HG03520 (cell line): ENCODE data around the gene HLA-DQA1.
"Not testable (repeated sequence)": the region's sequence is repeated elsewhere in the genome, so short reads cannot be mapped to it uniquely, and the experiment has no call there.

Experiments
- ATAC-seq: cut with Tn5 transposase; IDR thresholded peaks from one replicate; pipeline ENCODE4 v1.9.1; 2021; ENCODE audit warnings: mild to moderate bottlenecking, moderate library complexity; ENCODE audit not compliant: unreplicated experiment

Gene HLA-DQA1

GRCh38 chr6:32657819-32658218 is 20.6 kb downstream of the HLA-DQA1 start:
- not testable (repeated sequence) for ATAC-seq

DNA sequence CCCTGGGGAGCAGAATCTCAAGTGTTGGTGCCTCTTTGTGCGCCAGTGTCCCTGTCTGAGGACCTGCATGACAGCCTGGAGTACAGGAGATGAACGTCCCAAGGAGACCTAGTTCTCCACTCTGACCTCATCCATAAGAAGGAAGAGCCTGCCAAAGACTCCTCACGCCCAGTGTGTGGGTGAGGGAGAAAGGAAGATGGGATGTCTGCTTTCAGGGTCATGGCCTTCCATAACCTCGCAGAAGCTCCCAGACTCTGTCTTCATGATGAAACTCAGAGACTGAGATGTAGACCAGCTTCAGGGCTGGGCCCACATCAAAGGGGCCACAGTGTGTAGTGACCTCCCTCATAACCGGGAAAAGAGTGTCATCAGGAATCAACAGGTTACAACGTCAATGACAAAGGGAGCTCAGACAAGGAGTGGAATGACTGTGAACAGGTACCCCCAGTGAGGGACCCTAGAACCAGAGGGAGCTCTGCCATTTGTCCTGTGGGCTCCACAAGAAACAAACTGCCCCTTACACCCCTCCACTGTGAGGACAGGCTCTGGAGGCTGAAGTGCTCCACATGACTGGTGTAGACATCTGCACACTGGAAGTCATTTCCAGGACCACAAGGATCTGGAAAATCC is 21.2 kb downstream of the HLA-DQA1 start:
- no peak for ATAC-seq

GRCh38 chr6:32659856-32660595 is 22.8 kb downstream of the HLA-DQA1 start:
- ATAC-seq: no peak

GRCh38 chr6:32662099-32662498 is 24.9 kb downstream of the HLA-DQA1 start:
- no peak for ATAC-seq

- no peak for ATAC-seq
These were observed 25.6 kb downstream of the HLA-DQA1 start for GRCh38 chr6:32662836-32663235.

- no peak for ATAC-seq
These were observed 27.1 kb downstream of the HLA-DQA1 start for GRCh38 chr6:32664354-32664753.

GRCh38 chr6:32664827-32665362 is 27.7 kb downstream of the HLA-DQA1 start:
- ATAC-seq: no peak

GRCh38 chr6:32665661-32666060 is 28.5 kb downstream of the HLA-DQA1 start:
- no peak for ATAC-seq

DNA sequence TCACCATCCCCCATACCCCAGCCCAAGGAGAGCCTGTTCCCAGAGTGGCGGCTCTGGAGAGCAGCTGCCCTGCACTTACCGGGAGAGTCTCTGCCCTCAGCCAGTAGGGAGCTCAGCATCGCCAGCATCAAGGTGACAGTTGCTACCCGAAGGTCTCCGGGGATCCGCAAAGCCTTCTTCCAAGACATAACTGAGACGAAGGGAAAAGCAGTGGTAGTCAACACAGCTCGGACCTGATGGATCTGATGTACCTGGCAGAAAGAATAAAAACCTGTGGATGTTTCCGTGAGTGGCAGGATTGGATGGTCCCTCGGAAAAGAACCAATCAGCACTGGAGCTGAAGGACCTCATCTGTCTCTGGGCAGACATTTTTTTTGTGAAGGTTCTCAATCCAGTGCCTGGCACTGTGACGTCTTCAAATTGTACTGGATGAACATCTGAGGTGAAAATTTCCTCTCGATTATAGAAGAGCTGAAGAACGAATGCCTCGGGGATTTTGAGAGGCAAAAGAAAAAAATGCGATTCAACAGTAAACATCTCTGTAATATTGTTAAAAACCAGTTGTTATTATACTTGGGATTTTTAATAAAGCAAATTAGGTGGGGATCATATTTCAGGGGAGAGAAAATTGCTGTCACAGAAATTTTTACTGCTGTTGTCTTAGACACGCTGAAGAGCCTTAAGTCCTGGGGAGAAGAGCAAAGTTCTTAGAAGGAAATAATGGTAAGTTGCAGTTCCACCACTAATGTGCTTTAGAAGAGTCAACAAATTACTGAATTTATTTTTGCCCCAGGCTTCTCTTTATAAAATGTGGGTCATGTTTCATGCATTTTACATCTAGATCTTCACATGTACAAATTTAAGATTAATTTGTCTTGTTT is 29.5 kb downstream of the HLA-DQA1 start, which contains the start of gene HLA-DQB1:
Gene HLA-DQB1, minus strand, starts transcription at position 238 of the 881 bp plus-strand sequence. Its CDS starts 50 bp downstream, at position 188.
- peak; percentile 56 for ATAC-seq

DNA sequence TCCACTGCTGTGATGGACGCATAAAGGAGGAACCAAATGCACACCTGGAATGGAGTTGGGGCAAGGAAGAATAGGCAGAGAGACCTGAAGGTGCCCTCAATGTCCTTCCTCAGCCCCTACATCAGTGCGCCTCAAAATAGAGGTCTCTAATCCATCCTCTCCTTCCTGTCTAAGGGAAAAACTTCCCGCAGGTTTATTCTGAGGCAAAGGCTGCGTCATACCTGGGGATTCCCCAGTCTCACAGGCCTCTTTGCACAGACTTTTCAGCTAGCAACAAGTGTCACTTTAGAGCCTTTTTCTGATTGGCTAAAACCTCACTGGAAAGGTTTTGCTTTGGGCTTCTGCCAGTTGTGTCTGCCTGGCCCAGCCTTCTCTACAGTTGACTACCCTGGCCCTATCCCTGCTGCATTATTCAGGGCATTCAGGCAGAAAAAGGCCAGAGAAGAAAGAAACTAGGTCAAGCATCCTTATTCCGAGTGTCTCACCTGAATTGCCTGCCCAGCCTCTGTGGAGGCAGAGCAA is 31.1 kb downstream of the HLA-DQA1 start:
- peak; percentile 60 for ATAC-seq

GRCh38 chr6:32669240-32669639 is 32.0 kb downstream of the HLA-DQA1 start:
- no peak for ATAC-seq

DNA sequence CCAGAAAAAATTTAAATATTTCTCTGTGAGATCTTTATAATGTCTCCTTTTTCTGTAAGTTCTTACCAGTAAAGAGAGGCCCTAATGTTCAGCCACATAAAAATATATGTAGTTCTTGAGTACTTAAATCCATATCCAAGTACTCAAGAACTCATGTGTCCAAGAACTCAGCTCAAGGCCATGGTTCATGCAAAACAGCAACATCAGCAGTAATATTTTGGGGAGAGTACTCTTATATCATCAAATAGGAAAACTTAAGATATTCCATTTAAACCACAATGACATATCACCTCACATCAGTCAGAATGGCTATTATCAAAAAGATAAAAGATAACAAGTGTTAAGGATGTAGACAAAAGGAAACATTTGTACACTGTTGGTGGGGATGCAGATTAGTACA is 32.7 kb downstream of the HLA-DQA1 start:
- ATAC-seq: no peak

DNA sequence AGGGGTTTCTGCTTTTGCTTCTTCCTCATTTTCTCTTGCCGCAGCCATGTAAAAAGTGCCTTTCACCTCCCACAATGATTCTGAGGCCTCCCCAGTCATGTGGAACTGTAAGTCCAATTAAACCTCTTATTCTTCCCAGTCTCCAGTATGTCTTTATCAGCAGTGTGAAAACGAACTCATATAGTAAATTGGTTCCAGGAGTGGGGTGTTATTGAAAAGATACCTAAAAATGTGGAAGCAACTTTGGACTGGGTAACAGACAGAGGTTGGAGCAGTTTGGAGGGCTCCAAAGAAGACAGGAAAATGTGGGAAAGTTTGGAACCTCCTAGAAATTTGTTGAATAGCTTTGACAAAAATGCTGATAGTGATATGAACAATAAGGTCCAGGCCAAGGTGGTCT is 34.7 kb downstream of the HLA-DQA1 start:
- ATAC-seq: not testable (repeated sequence)

DNA sequence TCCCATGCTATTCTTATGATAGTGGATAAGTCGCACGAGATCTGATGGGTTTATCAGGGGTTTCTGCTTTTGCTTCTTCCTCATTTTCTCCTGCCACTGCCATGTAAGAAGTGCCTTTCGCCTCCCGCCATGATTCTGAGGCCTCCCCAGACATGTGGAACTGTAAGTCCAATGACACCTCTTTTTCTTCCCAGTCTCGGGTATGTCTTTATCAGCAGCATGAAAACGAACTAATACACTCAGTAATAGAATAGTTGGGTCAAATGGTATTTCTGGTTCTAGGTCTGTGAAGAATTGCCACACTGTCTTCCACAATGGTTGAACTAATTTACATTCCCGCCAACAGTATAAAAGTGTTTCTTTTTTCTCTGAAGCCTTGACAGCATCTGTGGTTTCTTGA is 36.9 kb downstream of the HLA-DQA1 start:
- not testable (repeated sequence) for ATAC-seq

DNA sequence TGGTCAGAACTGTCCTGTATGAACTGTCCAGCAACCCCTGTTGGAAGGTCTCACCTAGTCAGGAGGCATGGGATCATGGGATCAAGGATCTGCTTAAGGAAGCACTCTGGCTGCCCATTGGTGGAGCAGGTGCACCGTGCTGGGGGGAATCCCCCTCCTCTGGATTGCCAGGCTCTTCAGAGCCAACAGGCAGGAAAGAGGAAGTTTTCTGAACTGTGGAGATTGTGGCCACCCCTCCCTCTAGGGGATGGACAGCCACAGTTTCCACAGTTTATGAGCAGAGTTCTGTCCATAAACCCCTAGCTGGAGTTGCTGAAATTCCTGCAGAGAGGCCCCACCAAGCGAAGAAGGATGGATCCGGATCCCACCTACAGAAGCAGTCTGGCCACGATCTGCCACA is 42.3 kb downstream of the HLA-DQA1 start:
- ATAC-seq: no peak

DNA sequence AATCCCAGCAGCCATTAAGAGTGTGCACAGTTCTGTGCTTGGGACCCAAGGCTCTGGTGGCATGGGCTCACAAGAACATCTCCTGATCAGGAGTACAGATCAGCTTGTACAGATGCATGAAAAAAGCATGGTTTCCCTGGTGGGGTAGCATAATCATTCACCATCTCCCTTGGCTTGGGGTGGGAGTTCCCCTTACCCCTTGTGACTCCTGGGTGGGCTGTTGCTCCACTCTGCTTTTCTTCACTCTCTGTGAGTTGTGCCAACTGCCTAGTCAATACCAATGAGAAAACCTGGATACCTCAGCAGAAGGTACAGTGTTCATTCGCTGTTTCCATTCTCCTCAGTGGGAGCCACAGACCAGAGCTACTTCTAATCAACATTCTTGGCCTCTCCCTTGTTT is 42.8 kb downstream of the HLA-DQA1 start:
- ATAC-seq: no peak

DNA sequence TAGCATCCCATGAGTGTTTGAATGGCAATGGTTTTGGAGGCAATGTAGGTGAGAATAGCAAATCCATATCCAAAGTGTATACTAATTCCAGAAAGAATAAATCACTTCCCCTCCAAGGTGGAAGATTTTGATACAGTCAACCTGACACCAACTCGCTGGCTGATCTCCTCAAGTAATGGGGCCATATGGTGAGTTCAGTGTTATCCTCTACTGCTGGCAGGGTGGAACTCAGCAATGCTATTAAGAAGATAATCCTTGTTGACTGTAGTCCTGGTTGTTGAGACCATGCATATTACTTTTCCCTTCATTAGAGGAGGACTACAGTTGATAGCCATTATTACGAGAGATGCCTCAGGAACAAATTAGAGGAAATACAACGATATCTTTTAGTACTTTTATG is 47.0 kb downstream of the HLA-DQA1 start:
- ATAC-seq: no peak

DNA sequence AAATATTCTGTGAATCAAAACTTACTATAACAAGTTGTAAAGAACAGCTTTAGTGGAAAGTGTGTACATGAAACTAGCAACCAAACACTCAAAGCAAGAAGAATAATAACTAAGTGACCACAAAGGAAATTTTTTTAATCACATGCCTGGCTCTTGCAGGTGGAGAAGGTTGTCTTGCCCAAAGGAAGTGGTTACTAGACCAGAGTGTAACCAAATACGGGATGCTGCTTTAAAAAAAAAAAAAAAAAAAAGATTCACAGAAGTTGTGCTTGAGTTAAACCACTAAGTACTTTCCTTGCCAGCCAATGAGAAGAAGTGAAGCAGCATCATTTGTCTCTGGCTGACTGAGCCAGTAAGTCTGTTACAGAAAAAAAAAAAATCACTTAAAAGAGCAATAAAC is 48.4 kb downstream of the HLA-DQA1 start:
- ATAC-seq: peak; percentile 71

- ATAC-seq: no peak
These were observed 52.6 kb downstream of the HLA-DQA1 start for GRCh38 chr6:32689531-32690501.

GRCh38 chr6:32692019-32692418 is 54.8 kb downstream of the HLA-DQA1 start:
- ATAC-seq: no peak
